Urinary bladder (tissue), 2 donors: Measurements from ENCODE around the gene FRMPD2. TPM values are rescaled to one million over a fixed set of nuclear protein-coding genes. Genes with fewer than 3 reads are reported as not detected.

Experiments
- polyA plus RNA-seq: library from polyadenylated mRNA; stranded (reverse); fragments of 200-250 nt; gene quantifications from one replicate; pipeline ENCODE4 v1.2.3, GENCODE V29; 2013
- total RNA-seq: library from RNA; depleted of rRNA; stranded (reverse); fragments of >200 nt; gene quantifications from one replicate; pipeline ENCODE4 v1.2.3, GENCODE V29; 2014
- donor health status: healthy.

Gene FRMPD2
- total and polyA plus RNA-seq, 2 donors: 0.10 to 1.9 TPM

Other genes starting within 250 kb of the FRMPD2 start
- gene MAPK8, start 32.0 kb upstream of the FRMPD2 start, total RNA-seq: 151 TPM
- 23.1 TPM for gene MAPK8, start 32.0 kb upstream of the FRMPD2 start, polyA plus RNA-seq